Measurements from ENCODE around the gene SRD5A3.

DNA sequence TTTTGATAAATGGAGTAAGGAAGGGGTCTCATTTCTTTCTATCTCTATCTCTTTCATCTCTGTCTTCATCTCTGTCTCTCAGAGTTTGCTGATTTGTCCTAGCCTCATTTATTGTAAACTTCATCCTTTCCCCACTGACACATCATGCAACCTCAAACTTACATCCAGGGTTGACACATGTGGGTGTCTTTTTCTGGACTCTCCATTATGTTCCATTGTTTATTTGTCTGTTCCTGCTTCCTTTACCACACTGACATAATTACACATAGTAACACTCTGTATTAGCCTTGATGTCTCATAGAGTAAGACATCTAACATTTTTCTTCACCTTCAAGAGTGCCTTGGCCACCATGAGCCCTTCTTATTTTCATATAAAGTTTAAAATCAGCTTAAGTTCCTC is 8.1 kb upstream of the SRD5A3 start:
- TF ChIP-seq, protein P1, sequence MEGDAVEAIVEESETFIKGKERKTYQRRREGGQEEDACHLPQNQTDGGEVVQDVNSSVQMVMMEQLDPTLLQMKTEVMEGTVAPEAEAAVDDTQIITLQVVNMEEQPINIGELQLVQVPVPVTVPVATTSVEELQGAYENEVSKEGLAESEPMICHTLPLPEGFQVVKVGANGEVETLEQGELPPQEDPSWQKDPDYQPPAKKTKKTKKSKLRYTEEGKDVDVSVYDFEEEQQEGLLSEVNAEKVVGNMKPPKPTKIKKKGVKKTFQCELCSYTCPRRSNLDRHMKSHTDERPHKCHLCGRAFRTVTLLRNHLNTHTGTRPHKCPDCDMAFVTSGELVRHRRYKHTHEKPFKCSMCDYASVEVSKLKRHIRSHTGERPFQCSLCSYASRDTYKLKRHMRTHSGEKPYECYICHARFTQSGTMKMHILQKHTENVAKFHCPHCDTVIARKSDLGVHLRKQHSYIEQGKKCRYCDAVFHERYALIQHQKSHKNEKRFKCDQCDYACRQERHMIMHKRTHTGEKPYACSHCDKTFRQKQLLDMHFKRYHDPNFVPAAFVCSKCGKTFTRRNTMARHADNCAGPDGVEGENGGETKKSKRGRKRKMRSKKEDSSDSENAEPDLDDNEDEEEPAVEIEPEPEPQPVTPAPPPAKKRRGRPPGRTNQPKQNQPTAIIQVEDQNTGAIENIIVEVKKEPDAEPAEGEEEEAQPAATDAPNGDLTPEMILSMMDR (IDR thresholded peaks at IDR 0.05) = no peak
- no peak for TF ChIP-seq POLR2A (IDR thresholded peaks at IDR 0.05)
